A549 (cell line): Measurements from ENCODE around the gene C15orf39.

Experiments used
- CEBPB ChIP-seq, 2 experiments: fragments of >200 bp in 1 of 2; sonication (Bioruptor Twin) in 1 of 2; formaldehyde crosslinking in 1 of 2; IDR thresholded peaks; 2 replicates each; pipeline ENCODE4 v1.6.1; 2012 to 2016
- CTCF ChIP-seq: fragments of >200 bp; sonication (Bioruptor Twin); formaldehyde crosslinking; IDR thresholded peaks from 3 replicates; pipeline ENCODE4 v1.5.1; 2016
- JUNB ChIP-seq: fragments of >200 bp; sonication (Bioruptor Twin); formaldehyde crosslinking; IDR thresholded peaks from 2 replicates; pipeline ENCODE4 v1.6.1; 2016
- MAFK ChIP-seq: fragments of 450-650 bp; IDR thresholded peaks from 2 replicates; pipeline ENCODE4 v1.6.1; 2014; ENCODE audit not compliant: partially characterized antibody
- NFE2L2 ChIP-seq: fragments of 150-350 bp; conservative IDR thresholded peaks from 2 replicates; pipeline ENCODE4 v1.6.1; 2014; ENCODE audit warnings: low read length
- RCOR1 ChIP-seq: fragments of 150-350 bp; IDR thresholded peaks from 2 replicates; pipeline ENCODE4 v1.6.1; 2014; ENCODE audit warnings: antibody characterized with exemption, low read length, low read depth
- SMC3 ChIP-seq: fragments of >200 bp; sonication (Bioruptor Twin); formaldehyde crosslinking; IDR thresholded peaks from 3 replicates; pipeline ENCODE4 v1.6.1; 2018; ENCODE audit warnings: inconsistent platforms
- SREBF2 ChIP-seq: fragments of 450-650 bp; IDR thresholded peaks from 2 replicates; pipeline ENCODE4 v1.6.1; 2014; ENCODE audit warnings: mild to moderate bottlenecking, moderate library complexity
- USF2 ChIP-seq: fragments of 450-650 bp; IDR thresholded peaks from 2 replicates; pipeline ENCODE4 v1.6.1; 2014; ENCODE audit warnings: antibody characterized with exemption

- TF ChIP-seq MAFK (no peak), RCOR1 (no peak), CTCF (no peak), NFE2L2 (no peak), SREBF2 (no peak), JUNB (no peak), CEBPB (IDR thresholded peaks at IDR 0.05) (no peak), SMC3 (no peak), USF2 (no peak)
Measured at GRCh38 chr15:75233504-75234190, 32.0 kb downstream of the C15orf39 start.
